DOHH2 (cell line): ENCODE data around the gene NR4A2.

Experiments used
- H3F3A ChIP-seq: fragments of 200-600 bp; sonication (generic), shearing (Covaris generic); 2 replicates; pipeline ENCODE4 v1.6.0; 2016; ENCODE audit warnings: antibody characterized with exemption, mild to moderate bottlenecking; ENCODE audit not compliant: control insufficient read depth, insufficient read depth
- H3K27ac ChIP-seq: fragments of 200-600 bp; sonication (generic); 2 replicates; pipeline ENCODE4 v1.5.1; 2014; ENCODE audit warnings: low read depth, mild to moderate bottlenecking, low read length, moderate library complexity
- H3K27me3 ChIP-seq: fragments of 200-600 bp; sonication (generic); 2 replicates; pipeline ENCODE4 v1.6.1; 2014; ENCODE audit warnings: mild to moderate bottlenecking, low read length, mixed read lengths; ENCODE audit not compliant: control insufficient read depth
- H3K36me3 ChIP-seq: fragments of 200-600 bp; sonication (generic); 2 replicates; pipeline ENCODE4 v1.6.1; 2014; ENCODE audit warnings: mild to moderate bottlenecking, low read length, moderate library complexity, mixed read lengths; ENCODE audit not compliant: control insufficient read depth
- H3K4me1 ChIP-seq: fragments of 200-600 bp; sonication (generic); 2 replicates; pipeline ENCODE4 v1.6.1; 2014; ENCODE audit warnings: mild to moderate bottlenecking, low read length, mixed read lengths; ENCODE audit not compliant: control insufficient read depth
- H3K4me2 ChIP-seq: fragments of 200-600 bp; sonication (generic); 2 replicates; pipeline ENCODE4 v1.6.0; 2014; ENCODE audit warnings: mild to moderate bottlenecking, low read length, moderate library complexity
- H3K4me3 ChIP-seq: fragments of 200-600 bp; sonication (generic); 2 replicates; pipeline ENCODE4 v1.5.1; 2014; ENCODE audit warnings: mild to moderate bottlenecking, low read length, mixed read lengths
- H3K79me2 ChIP-seq: fragments of 200-600 bp; sonication (generic); 2 replicates; pipeline ENCODE4 v1.6.1; 2014; ENCODE audit warnings: mild to moderate bottlenecking, low read length, mixed read lengths; ENCODE audit not compliant: control insufficient read depth
- H3K9me2 ChIP-seq: fragments of 200-600 bp; sonication (generic); replicated peaks from 2 replicates; pipeline ENCODE4 v1.6.1; 2014; ENCODE audit warnings: mild to moderate bottlenecking, low read length, mixed read lengths; ENCODE audit not compliant: control insufficient read depth
- H3K9me3 ChIP-seq: fragments of 200-600 bp; sonication (generic); 2 replicates; pipeline ENCODE4 v1.6.1; 2014; ENCODE audit warnings: antibody characterized with exemption, low read length, mixed read lengths; ENCODE audit not compliant: control insufficient read depth, insufficient read depth
- H4K20me1 ChIP-seq: fragments of 200-600 bp; sonication (generic); 2 replicates; pipeline ENCODE4 v1.6.0; 2014; ENCODE audit warnings: low read depth, mild to moderate bottlenecking, antibody characterized with exemption, low read length, moderate library complexity; ENCODE audit not compliant: control insufficient read depth, insufficient read depth
- EZH2phosphoT487 ChIP-seq: fragments of 200-600 bp; sonication (generic); IDR thresholded peaks from 2 replicates; pipeline ENCODE4 v1.6.1; 2017; ENCODE audit warnings: borderline replicate concordance, mild to moderate bottlenecking, antibody characterized with exemption, low read length, moderate library complexity, mixed read lengths
- TF ChIP-seq, protein P1 (sequence below): fragments of 200-600 bp; sonication (generic); IDR thresholded peaks from one replicate; pipeline ENCODE4 v1.5.1; 2014; ENCODE audit warnings: antibody characterized with exemption, mild to moderate bottlenecking, low read depth, low read length; ENCODE audit not compliant: poor library complexity, severe bottlenecking

Gene NR4A2

DNA sequence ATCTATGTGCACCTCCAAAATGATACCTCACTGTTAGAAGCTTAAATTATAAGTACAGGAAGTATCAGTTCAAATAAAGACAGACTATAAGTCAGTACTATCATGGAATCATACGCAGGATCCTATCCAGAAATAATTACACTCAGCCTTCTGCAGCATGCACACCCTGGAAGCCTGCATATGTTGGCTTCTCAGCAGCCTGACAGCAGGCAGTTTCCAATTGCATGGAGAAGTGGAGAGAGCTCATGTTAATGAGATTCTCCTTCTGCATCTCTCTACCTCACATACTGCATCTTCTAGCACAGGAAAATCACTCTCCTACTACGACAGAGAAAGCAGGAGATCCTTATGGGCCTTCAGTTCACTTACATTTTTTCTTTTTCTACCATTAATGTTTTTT is 20.5 kb downstream of the NR4A2 start:
- H3K4me2 ChIP-seq, result no peak overlapping the region
- H3K36me3 ChIP-seq, result no peaks in the 10 kb centered on the region
- no peaks in the 10 kb centered on the region for H3K9me3 ChIP-seq
- no peaks in the 10 kb centered on the region for H3K4me1 ChIP-seq
- H3K4me3 ChIP-seq, result no peak overlapping the region
- no peaks in the 10 kb centered on the region for H3K79me2 ChIP-seq
- H4K20me1 ChIP-seq, result no peaks in the 10 kb centered on the region
- no peak for TF ChIP-seq EZH2phosphoT487
- TF ChIP-seq, protein P1, sequence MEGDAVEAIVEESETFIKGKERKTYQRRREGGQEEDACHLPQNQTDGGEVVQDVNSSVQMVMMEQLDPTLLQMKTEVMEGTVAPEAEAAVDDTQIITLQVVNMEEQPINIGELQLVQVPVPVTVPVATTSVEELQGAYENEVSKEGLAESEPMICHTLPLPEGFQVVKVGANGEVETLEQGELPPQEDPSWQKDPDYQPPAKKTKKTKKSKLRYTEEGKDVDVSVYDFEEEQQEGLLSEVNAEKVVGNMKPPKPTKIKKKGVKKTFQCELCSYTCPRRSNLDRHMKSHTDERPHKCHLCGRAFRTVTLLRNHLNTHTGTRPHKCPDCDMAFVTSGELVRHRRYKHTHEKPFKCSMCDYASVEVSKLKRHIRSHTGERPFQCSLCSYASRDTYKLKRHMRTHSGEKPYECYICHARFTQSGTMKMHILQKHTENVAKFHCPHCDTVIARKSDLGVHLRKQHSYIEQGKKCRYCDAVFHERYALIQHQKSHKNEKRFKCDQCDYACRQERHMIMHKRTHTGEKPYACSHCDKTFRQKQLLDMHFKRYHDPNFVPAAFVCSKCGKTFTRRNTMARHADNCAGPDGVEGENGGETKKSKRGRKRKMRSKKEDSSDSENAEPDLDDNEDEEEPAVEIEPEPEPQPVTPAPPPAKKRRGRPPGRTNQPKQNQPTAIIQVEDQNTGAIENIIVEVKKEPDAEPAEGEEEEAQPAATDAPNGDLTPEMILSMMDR, result no peak
- H3K27me3 ChIP-seq, result peaks cover 5% of the 10 kb centered on the region; the same call in 1 of the 2 replicates
- H3K27ac ChIP-seq, result no peak overlapping the region
- H3K9me2 ChIP-seq, result no peaks in the 10 kb centered on the region
- H3F3A ChIP-seq, result no peaks in the 10 kb centered on the region

DNA sequence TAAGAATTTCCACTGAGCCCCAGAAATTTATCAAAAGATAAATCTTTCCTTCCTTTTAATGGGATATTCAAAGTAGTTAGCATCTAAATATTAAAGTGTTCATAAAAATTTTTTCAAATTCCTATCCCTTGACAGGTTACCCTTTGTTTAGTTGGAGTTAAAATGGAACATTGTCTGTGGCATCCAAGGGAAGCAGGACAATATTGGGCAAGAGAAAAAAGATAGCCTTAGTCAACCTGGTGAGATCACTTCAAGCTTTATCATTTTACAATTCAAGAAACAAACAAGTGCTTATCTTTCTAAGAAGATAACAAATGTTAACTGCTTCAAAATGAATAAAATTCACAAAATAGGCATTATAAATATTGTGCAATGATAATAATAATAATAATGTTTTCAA is 21.7 kb downstream of the NR4A2 start:
- Histone ChIP-seq H3K9me3 (no peaks in the 10 kb centered on the region), H4K20me1 (no peaks in the 10 kb centered on the region), H3K79me2 (no peaks in the 10 kb centered on the region), H3F3A (no peaks in the 10 kb centered on the region), H3K27me3 (peaks cover 5% of the 10 kb centered on the region; the same call in 1 of the 2 replicates), H3K4me1 (no peaks in the 10 kb centered on the region), H3K27ac (no peak overlapping the region), H3K9me2 (no peaks in the 10 kb centered on the region), H3K36me3 (no peaks in the 10 kb centered on the region), H3K4me2 (no peak overlapping the region), H3K4me3 (no peak overlapping the region)
- TF ChIP-seq, protein P1, result no peak

DNA sequence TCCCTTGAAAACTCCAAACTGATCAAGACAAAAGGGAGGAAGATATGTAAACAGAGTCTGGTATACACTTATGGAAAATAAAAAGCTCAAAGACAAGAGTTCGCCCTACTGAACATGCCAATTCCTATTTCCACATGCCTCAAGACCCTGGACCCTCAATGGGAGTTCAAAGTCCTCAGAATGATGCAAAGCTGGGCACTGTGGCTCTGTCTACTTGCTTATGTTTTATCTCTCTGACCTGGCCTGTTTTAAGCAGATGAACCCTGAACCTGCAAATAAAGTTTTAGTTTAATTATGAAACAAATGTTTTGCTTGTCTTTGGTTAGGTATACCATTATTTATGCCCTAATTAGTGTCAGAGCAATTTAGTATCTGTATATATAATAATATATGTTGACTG is 22.6 kb downstream of the NR4A2 start:
- H3K4me2 ChIP-seq, result no peak overlapping the region
- no peak overlapping the region for H3K4me3 ChIP-seq
- H4K20me1 ChIP-seq, result no peaks in the 10 kb centered on the region

More for the DNA sequence above, 22.6 kb downstream of the NR4A2 start:
- no peaks in the 10 kb centered on the region for H3K4me1 ChIP-seq
- H3K36me3 ChIP-seq, result no peaks in the 10 kb centered on the region
- TF ChIP-seq, protein P1, result no peak
- TF ChIP-seq EZH2phosphoT487, result no peak
- H3K79me2 ChIP-seq, result no peaks in the 10 kb centered on the region
- no peak overlapping the region for H3K27ac ChIP-seq
- peaks cover 2% of the 10 kb centered on the region; the same call in 1 of the 2 replicates for H3K27me3 ChIP-seq
- no peaks in the 10 kb centered on the region for H3K9me3 ChIP-seq
- no peaks in the 10 kb centered on the region for H3F3A ChIP-seq
- no peaks in the 10 kb centered on the region for H3K9me2 ChIP-seq
